Fibroblast of mammary gland (primary cell): ENCODE data around the gene FAM162B.
"Not testable (repeated sequence)": the region's sequence is repeated elsewhere in the genome, so short reads cannot be mapped to it uniquely, and the experiment has no call there.

ENCODE experiments used
- DNase-seq: peaks from one replicate; pipeline ENCODE4 v3.0.0-alpha.2; 2010; ENCODE audit warnings: low read depth
- H3K4me3 ChIP-seq: 2 replicates; pipeline ENCODE4 v1.5.1; 2011; ENCODE audit warnings: low read depth, mild to moderate bottlenecking, low read length, moderate library complexity; ENCODE audit not compliant: control insufficient read depth
- TF ChIP-seq, protein P1 (sequence below): conservative IDR thresholded peaks from 2 replicates; pipeline ENCODE4 v1.5.1; 2011; ENCODE audit warnings: low read depth, low read length, inconsistent platforms; ENCODE audit not compliant: control insufficient read depth, insufficient read depth

Gene FAM162B

DNA sequence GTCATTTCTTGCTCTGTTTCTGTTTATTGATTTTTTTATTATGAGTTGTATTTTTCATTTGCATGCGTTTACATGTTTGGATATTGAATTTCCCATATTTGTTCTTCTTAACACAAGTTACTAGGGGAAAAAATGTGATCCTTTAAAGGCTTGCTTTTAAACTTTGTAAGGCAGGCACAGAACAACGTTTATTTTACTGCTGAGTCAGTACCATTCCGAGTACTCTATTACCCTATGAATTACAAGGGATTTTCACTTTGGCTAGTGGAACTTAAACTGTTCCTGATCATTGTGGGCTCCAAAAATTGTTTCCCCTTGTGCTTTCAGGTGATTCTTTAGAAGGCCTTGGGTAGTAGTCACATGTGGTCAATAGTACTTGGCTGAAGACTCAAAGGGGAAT lies 28.5 kb downstream of the FAM162B start:
- no peak for DNase-seq
- TF ChIP-seq, protein P1, sequence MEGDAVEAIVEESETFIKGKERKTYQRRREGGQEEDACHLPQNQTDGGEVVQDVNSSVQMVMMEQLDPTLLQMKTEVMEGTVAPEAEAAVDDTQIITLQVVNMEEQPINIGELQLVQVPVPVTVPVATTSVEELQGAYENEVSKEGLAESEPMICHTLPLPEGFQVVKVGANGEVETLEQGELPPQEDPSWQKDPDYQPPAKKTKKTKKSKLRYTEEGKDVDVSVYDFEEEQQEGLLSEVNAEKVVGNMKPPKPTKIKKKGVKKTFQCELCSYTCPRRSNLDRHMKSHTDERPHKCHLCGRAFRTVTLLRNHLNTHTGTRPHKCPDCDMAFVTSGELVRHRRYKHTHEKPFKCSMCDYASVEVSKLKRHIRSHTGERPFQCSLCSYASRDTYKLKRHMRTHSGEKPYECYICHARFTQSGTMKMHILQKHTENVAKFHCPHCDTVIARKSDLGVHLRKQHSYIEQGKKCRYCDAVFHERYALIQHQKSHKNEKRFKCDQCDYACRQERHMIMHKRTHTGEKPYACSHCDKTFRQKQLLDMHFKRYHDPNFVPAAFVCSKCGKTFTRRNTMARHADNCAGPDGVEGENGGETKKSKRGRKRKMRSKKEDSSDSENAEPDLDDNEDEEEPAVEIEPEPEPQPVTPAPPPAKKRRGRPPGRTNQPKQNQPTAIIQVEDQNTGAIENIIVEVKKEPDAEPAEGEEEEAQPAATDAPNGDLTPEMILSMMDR, result no peak
- H3K4me3 ChIP-seq, result no peak overlapping the region

DNA sequence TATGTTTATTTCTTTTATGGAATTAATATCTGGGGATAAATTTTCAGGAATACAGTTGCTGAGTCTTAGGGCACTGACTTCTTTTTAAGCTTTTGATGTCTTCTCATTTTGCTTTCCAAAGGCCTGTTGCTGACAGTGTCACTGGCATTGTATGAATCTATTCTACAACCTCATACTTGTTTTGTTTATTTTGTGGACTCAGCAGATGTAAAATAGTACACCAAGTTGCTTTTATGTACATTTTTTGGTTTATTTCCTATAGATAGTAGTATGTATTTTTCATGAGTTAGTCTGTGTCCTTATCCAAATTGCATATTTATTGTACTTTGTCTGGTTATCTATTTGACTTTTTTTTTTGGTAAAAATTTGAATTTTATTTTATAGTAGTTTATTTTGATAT lies 35.0 kb downstream of the FAM162B start:
- DNase-seq, result no peak
- H3K4me3 ChIP-seq, result no peak overlapping the region
- TF ChIP-seq, protein P1, result no peak

DNA sequence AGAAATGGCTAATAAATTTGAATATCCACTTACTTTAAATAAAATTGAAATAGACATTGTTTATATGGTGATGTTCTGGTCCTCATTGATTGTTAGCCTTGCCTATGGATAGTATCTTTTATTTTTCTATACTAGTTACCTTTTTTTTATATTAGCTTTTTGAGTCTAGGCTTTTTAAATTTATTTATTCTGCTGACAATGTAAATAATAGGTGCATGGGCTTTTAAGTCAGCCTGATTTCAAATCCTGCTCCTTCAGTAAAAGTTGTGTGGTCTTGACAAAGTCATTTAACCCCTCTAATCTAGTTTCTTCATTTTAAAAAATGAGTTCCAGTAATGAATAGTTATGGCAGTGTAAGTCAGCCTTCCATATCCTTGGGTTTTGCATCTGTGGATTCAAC lies 38.6 kb downstream of the FAM162B start:
- no peak overlapping the region for H3K4me3 ChIP-seq
- DNase-seq, result no peak
- TF ChIP-seq, protein P1, result no peak

DNA sequence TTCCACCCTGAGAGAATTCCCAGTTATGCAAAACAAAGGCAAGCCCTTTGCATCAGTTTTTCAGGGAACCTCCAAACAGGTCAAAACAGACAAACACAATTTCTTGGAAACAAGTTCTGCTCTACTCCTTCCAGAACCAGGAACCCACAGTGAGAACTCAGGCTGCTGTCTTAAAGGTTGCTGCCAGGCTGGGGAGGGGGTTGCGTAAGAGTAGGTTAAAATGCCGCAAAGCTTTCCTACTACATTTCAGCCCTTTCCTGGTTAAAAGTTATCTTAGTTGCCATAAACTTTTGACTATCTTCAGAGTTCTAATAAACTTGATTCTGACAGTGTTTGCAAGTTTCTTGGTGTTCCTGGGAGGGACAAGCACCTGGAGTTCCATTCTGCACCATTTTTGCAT lies 50.8 kb downstream of the FAM162B start:
- no peak overlapping the region for H3K4me3 ChIP-seq
- TF ChIP-seq, protein P1, result no peak
- DNase-seq, result no peak

DNA sequence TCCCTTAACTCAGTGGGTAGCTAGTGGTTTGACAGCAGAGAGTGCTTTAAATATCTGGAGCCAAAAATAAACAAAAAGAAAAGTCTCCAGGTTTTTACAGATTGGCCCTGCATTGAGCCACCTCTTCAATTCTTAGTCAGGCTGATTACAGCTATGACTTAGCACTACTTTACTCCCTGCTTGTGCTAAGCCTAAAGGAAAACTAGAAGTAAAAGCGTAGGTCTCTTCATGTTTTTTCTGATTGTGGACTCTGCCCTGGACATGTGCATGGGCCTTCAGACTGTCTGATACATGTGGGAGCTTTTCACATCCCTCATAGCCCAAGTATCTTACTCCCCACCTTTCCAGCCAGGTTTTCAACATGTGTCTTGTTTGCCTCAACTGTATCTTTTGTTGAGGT lies 51.2 kb downstream of the FAM162B start:
- H3K4me3 ChIP-seq, result no peak overlapping the region
- DNase-seq, result no peak
- TF ChIP-seq, protein P1, result no peak

DNA sequence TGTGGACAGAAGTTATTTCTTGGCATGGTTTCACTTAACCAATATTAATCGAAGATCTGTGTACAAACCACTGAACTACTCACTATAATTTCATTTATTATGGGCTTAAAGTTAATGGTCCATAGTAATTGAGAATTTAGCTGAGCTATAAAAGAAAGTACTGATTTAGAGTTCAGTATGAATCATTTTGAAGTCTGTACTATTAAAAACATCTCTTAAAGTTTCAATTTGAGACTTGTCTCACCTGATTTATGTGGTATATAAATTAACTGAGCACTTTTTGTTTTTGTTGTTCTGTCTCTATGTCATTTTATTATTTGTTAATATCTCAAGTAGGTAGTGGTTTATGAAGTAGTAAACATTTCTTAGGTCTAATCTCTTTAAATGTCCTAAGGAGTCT lies 59.6 kb downstream of the FAM162B start:
- H3K4me3 ChIP-seq, result no peak overlapping the region
- TF ChIP-seq, protein P1, result no peak
- no peak for DNase-seq

DNA sequence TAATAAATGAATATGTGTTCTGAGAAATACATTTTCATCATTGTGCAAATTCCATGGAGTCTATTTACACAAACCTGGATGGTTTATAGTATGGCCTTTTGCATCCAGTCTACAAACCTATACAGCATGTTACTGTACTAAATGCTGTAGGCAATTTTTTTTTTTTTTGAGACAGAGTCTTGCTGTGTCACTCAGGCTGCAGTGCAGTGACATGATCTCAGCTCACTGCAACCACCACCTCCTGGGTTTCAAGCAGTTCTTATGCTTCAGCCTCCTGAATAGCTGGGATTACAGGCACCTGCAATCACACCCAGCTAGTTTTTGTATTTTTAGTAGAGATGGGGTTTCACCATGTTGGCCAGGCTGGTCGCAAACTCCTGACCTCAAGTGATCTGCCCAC lies 61.6 kb downstream of the FAM162B start:
- not testable (repeated sequence) for DNase-seq, H3K4me3 ChIP-seq
